HCT116 (cell line): ENCODE measurements around the gene MSI2.

Source experiments
- MAX ChIP-seq: IDR thresholded peaks from 2 replicates; pipeline ENCODE4 v1.6.1; 2012
- POLR2A ChIP-seq: IDR thresholded peaks from 2 replicates; pipeline ENCODE4 v1.7.0; 2011; ENCODE audit warnings: borderline replicate concordance; ENCODE audit not compliant: insufficient read depth, insufficient read length; ENCODE audit errors: extremely low read depth
- POLR2AphosphoS5 ChIP-seq: IDR thresholded peaks from 2 replicates; pipeline ENCODE4 v1.6.1; 2011; ENCODE audit warnings: mild to moderate bottlenecking, low read depth, low read length, moderate library complexity
- SP1 ChIP-seq: IDR thresholded peaks from 2 replicates; pipeline ENCODE4 v1.6.1; 2012; ENCODE audit warnings: low read depth
- ZFX ChIP-seq: fragments of 450-650 bp; IDR thresholded peaks from 2 replicates; pipeline ENCODE4 v1.6.1; 2017

- TF ChIP-seq POLR2A (no peak), ZFX (no peak), POLR2AphosphoS5 (no peak), MAX (no peak), SP1 (no peak)
These were observed 29.4 kb downstream of the MSI2 start for GRCh38 chr17:57285701-57286100.
